ENCODE results near the gene CCL4L2.
"Not testable (repeated sequence)": the region's sequence is repeated elsewhere in the genome, so short reads cannot be mapped to it uniquely, and the experiment has no call there.

Gene CCL4L2

GRCh38 chr17:36206486-36206821, 4.4 kb upstream of the CCL4L2 start:
- Mint-ChIP-seq H3K4me1 (ENCODE audit: low read depth) (peaks cover 26% of the 10 kb centered on the region), H3K27me3 (peaks cover 19% of the 10 kb centered on the region)
- not testable (repeated sequence) for H3K27ac Mint-ChIP-seq; H3K36me3 Mint-ChIP-seq (ENCODE audit: low read depth); H3K4me3 Mint-ChIP-seq; H3K9me3 Mint-ChIP-seq; DNase-seq

GRCh38 chr17:36207383-36207782, 3.5 kb upstream of the CCL4L2 start:
- H3K9me3 Mint-ChIP-seq; H3K36me3 Mint-ChIP-seq (ENCODE audit: low read depth); H3K27ac Mint-ChIP-seq; DNase-seq; H3K4me3 Mint-ChIP-seq: not testable (repeated sequence)
- Mint-ChIP-seq H3K27me3 (peaks cover 18% of the 10 kb centered on the region), H3K4me1 (ENCODE audit: low read depth) (peaks cover 19% of the 10 kb centered on the region)

GRCh38 chr17:36209575-36209974, 1.3 kb upstream of the CCL4L2 start:
- Mint-ChIP-seq H3K27me3 (peaks cover 20% of the 10 kb centered on the region), H3K36me3 (ENCODE audit: low read depth) (no peaks in the 10 kb centered on the region), H3K9me3 (no peaks in the 10 kb centered on the region), H3K4me1 (ENCODE audit: low read depth) (peaks cover 15% of the 10 kb centered on the region), H3K27ac (no peak overlapping the region), H3K4me3 (no peak overlapping the region)
- DNase-seq, result no peak

- Mint-ChIP-seq H3K4me3 (peak overlapping the region; percentile 57), H3K27ac (peak overlapping the region; percentile 72), H3K27me3 (peaks cover 17% of the 10 kb centered on the region)
- H3K36me3 Mint-ChIP-seq (ENCODE audit: low read depth); H3K9me3 Mint-ChIP-seq; DNase-seq; H3K4me1 Mint-ChIP-seq (ENCODE audit: low read depth): not testable (repeated sequence)
Measured at GRCh38 chr17:36211484-36212271, 815 bp downstream of the CCL4L2 start.

GRCh38 chr17:36212272-36212605, 1.4 kb downstream of the CCL4L2 start:
- Mint-ChIP-seq H3K9me3 (no peaks in the 10 kb centered on the region), H3K4me3 (peak overlapping the region; percentile 38), H3K36me3 (ENCODE audit: low read depth) (no peaks in the 10 kb centered on the region), H3K27ac (no peak overlapping the region), H3K4me1 (ENCODE audit: low read depth) (peaks cover 4% of the 10 kb centered on the region), H3K27me3 (peaks cover 17% of the 10 kb centered on the region)
- DNase-seq, result no peak

GRCh38 chr17:36212966-36213365, 2.1 kb downstream of the CCL4L2 start:
- Mint-ChIP-seq H3K27ac (no peak overlapping the region), H3K4me1 (ENCODE audit: low read depth) (peaks cover 4% of the 10 kb centered on the region), H3K9me3 (peaks cover 3% of the 10 kb centered on the region), H3K4me3 (no peak overlapping the region), H3K36me3 (ENCODE audit: low read depth) (no peaks in the 10 kb centered on the region), H3K27me3 (peaks cover 21% of the 10 kb centered on the region)
- DNase-seq, result no peak

GRCh38 chr17:36213695-36214094, 2.8 kb downstream of the CCL4L2 start:
- Mint-ChIP-seq H3K9me3 (peaks cover 7% of the 10 kb centered on the region), H3K36me3 (ENCODE audit: low read depth) (no peaks in the 10 kb centered on the region), H3K4me1 (ENCODE audit: low read depth) (peaks cover 4% of the 10 kb centered on the region)

GRCh38 chr17:36214918-36215317, 4.1 kb downstream of the CCL4L2 start:
- Mint-ChIP-seq H3K27ac (no peak overlapping the region), H3K27me3 (peaks cover 35% of the 10 kb centered on the region), H3K4me1 (ENCODE audit: low read depth) (peaks cover 4% of the 10 kb centered on the region), H3K9me3 (peaks cover 12% of the 10 kb centered on the region), H3K4me3 (no peak overlapping the region), H3K36me3 (ENCODE audit: low read depth) (no peaks in the 10 kb centered on the region)
- DNase-seq, result no peak

More at GRCh38 chr17:36213695-36214094, 2.8 kb downstream of the CCL4L2 start:
- no peak for DNase-seq
- Mint-ChIP-seq H3K27ac (no peak overlapping the region), H3K4me3 (no peak overlapping the region), H3K27me3 (peaks cover 28% of the 10 kb centered on the region)

- peaks cover 34% of the 10 kb centered on the region for H3K27me3 Mint-ChIP-seq
- not testable (repeated sequence) for H3K27ac Mint-ChIP-seq, DNase-seq
Measured at GRCh38 chr17:36215406-36216308, 4.8 kb downstream of the CCL4L2 start.

GRCh38 chr17:36219556-36219955, 8.7 kb downstream of the CCL4L2 start:
- H3K27ac Mint-ChIP-seq; DNase-seq; H3K4me1 Mint-ChIP-seq (ENCODE audit: low read depth); H3K4me3 Mint-ChIP-seq; H3K36me3 Mint-ChIP-seq (ENCODE audit: low read depth): not testable (repeated sequence)
- Mint-ChIP-seq H3K9me3 (peaks cover 12% of the 10 kb centered on the region), H3K27me3 (peaks cover 18% of the 10 kb centered on the region)

More at GRCh38 chr17:36215406-36216308, 4.8 kb downstream of the CCL4L2 start:
- not testable (repeated sequence) for H3K4me3 Mint-ChIP-seq; H3K4me1 Mint-ChIP-seq (ENCODE audit: low read depth); H3K36me3 Mint-ChIP-seq (ENCODE audit: low read depth)
- H3K9me3 Mint-ChIP-seq, result peaks cover 12% of the 10 kb centered on the region

- H3K27me3 Mint-ChIP-seq, result peaks cover 18% of the 10 kb centered on the region
- H3K36me3 Mint-ChIP-seq (ENCODE audit: low read depth); H3K4me1 Mint-ChIP-seq (ENCODE audit: low read depth); DNase-seq; H3K27ac Mint-ChIP-seq; H3K4me3 Mint-ChIP-seq: not testable (repeated sequence)
- peaks cover 12% of the 10 kb centered on the region for H3K9me3 Mint-ChIP-seq
Measured at GRCh38 chr17:36220737-36221580, 10.1 kb downstream of the CCL4L2 start.

GRCh38 chr17:36221581-36222100, 10.8 kb downstream of the CCL4L2 start:
- not testable (repeated sequence) for DNase-seq; H3K27ac Mint-ChIP-seq; H3K4me1 Mint-ChIP-seq (ENCODE audit: low read depth); H3K36me3 Mint-ChIP-seq (ENCODE audit: low read depth); H3K4me3 Mint-ChIP-seq
- peaks cover 12% of the 10 kb centered on the region for H3K9me3 Mint-ChIP-seq
- H3K27me3 Mint-ChIP-seq, result peaks cover 18% of the 10 kb centered on the region

GRCh38 chr17:36222967-36223366, 12.1 kb downstream of the CCL4L2 start:
- not testable (repeated sequence) for H3K4me3 Mint-ChIP-seq; DNase-seq; H3K4me1 Mint-ChIP-seq (ENCODE audit: low read depth); H3K27ac Mint-ChIP-seq; H3K9me3 Mint-ChIP-seq; H3K36me3 Mint-ChIP-seq (ENCODE audit: low read depth)
- H3K27me3 Mint-ChIP-seq, result peaks cover 14% of the 10 kb centered on the region

- not testable (repeated sequence) for H3K9me3 Mint-ChIP-seq; H3K4me3 Mint-ChIP-seq; H3K4me1 Mint-ChIP-seq (ENCODE audit: low read depth); H3K36me3 Mint-ChIP-seq (ENCODE audit: low read depth); DNase-seq; H3K27me3 Mint-ChIP-seq; H3K27ac Mint-ChIP-seq
Measured at GRCh38 chr17:36229644-36230043, 18.8 kb downstream of the CCL4L2 start.
